ENCODE data around the gene RNF2.

RNF2 gene

DNA sequence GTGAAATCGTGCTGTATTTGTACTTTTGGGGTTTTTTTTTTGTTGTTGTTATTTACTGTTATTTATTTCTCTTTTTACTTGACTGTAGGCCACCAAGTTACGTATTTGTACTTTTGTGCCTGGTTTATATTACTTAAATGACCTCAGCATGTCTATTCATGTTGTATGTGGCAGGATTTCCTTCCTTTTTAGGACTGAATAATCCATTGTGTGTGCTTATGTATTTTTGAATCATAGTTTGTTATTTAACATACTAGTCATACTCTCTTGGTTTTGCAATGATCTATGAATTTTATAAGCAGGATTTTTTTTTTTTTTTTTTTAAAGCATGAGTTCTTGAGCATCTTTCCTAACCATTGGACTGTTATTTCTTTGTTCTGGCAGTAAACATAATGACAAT is 51.2 kb downstream of the RNF2 start:
- no peak for DNase-seq (ENCODE audit: low read depth)

DNA sequence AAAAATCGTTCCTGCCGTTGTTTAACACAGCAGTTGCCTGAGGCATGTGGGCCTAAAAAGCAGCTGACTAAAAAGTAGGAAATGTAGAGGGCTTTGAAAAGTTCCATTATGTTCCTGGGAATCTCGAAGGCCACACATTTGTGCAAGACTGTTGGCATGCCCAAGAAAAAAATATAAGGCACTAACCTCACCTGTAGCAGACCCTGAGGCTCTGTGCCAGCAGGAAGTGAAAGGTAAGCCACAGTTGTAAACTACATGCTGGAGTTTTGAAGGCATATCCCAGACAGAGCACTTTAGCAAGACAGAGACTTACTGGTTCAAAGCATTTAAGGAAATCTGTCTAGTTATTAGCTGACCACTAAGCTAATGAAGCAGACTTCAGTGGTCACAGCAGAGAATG is 58.7 kb downstream of the RNF2 start:
- DNase-seq (ENCODE audit: low read depth) = no peak

- DNase-seq (ENCODE audit: low read depth) = no peak
Measured at GRCh38 chr1:185105121-185105520, 59.8 kb downstream of the RNF2 start.

DNA sequence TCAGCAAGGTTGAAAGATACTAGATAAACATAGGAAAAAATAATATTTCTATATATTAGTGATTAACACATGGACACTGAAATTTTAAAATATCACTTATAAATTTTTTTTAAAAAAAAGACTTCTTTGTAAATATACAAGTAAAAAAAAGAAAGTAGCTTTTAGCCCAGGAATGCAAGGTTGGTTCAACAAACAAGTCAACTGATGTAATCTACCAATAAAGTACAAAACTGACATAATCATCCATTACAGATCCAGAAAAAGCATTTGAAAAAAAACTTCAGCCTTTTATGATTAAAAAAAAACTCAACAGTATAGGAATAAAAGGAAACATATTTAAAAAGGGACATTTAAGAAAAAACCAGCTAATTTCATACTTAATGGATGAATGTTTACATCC is 63.0 kb downstream of the RNF2 start:
- DNase-seq (ENCODE audit: low read depth) = no peak

DNA sequence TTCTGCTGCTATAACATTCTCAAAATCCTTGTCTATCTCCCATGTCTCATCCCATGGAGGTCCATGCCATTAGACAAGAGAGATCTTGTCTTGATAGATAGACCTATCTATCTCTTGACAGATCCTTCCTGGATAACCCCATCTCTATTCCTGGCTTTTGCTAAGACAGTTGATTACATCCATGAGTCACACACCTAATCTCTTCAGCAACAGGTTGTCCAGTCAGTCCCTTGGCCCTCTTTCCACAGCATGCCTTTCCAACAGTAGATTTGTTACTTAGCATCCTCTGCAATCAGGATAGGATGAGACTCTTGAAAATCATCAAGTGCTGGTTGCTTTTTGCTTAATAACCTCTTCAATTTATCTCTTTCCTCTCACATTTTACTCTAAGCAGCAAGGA is 64.8 kb downstream of the RNF2 start:
- no peak for DNase-seq (ENCODE audit: low read depth)

GRCh38 chr1:185111873-185112272 is 66.5 kb downstream of the RNF2 start:
- no peak for DNase-seq (ENCODE audit: low read depth)

DNA sequence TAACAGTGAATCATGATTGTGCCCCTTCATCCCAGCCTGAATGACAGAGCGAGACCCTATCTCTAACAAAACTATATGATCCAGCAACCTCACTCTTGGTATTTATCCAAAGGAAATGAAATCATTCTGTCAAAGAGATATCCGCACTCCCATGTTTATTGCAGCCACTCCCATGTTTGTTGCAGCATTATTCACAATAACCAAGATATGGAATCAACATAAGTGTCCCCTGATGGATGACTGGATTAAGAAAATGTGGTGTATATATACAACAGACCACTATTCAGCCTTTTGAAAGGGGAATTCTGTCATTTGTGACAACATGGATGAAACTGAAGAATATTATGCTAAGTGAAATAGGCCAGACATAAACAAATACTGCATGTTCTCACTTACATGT is 67.0 kb downstream of the RNF2 start:
- no peak for DNase-seq (ENCODE audit: low read depth)

- DNase-seq (ENCODE audit: low read depth) = no peak
Measured at GRCh38 chr1:185129708-185130107, 84.3 kb downstream of the RNF2 start.

DNA sequence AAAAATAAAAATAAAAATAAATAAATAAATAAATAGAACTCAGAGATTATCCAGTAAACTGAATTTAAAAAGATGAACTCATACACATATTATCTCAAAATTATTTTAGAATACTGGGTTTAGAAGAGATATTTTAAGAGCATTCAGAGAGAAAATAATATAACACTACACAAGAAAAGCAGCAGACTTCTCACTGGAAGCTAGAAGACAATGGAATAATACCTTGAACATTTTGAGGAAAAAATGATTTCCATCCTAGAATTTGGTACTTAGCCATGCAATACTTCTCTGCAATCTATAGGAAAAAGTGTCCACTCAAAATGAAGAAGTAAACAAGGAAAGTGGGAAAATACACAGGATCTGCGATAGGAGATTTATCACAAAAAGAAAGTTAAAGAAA is 87.2 kb downstream of the RNF2 start:
- no peak for DNase-seq (ENCODE audit: low read depth)

GRCh38 chr1:185137896-185138545 is 92.7 kb downstream of the RNF2 start:
- DNase-seq (ENCODE audit: low read depth) = no peak

- no peak for DNase-seq (ENCODE audit: low read depth)
Measured at GRCh38 chr1:185139246-185139645, 93.9 kb downstream of the RNF2 start.

DNA sequence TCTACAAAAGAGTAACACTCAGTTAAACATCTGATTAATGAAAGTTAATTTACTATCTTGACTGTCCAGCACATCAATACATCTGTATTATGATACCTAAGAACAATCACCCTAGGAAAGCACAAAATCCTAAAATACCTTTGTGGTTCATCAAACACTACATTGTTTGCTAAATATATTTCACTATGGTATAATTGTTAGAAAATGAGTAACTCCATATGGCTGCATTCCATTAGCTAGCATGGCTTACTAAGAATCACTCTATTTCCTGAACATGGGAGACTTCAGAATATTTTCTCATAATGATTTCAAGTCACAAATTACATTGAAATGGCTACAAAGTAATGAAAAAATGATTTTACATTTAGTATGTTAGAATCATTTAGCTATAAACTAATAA is 98.9 kb downstream of the RNF2 start:
- no peak for DNase-seq (ENCODE audit: low read depth)

GRCh38 chr1:185151215-185151614 is 105.9 kb downstream of the RNF2 start:
- DNase-seq (ENCODE audit: low read depth) = no peak
